ENCODE measurements around the gene C2CD2. TPM values are rescaled to one million over a fixed set of nuclear protein-coding genes. Genes with fewer than 3 reads are reported as not detected.

C2CD2 gene
- total RNA-seq, 4 donors from 2014 or later, result 1.7 to 7.2 (median 2.4) TPM

- ATAC-seq (no peak), DNase-seq (peak in 1 of 2 donors; percentile 5)
- in situ Hi-C loops (cut with MboI; ENCODE audit: low sequenced_read_pairs in 4 of 4), result no loop called here
- intact Hi-C loops (cut with DNase I; ENCODE audit: low total_unique reads), result no loop called here
- TF ChIP-seq POLR2A (IDR thresholded peaks at IDR 0.05) (no peak), CTCF (IDR thresholded peaks at IDR 0.05 in 4 of 5, conservative IDR thresholded peaks at IDR 0.05 in 1 of 5) (no peak)
- Histone ChIP-seq H3K27me3 (no peaks in the 10 kb centered on the region), H3K27ac (no peak overlapping the region), H3K9me3 (no peaks in the 10 kb centered on the region), H3K4me3 (no peak overlapping the region), H3K4me1 (no peaks in the 10 kb centered on the region), H3K36me3 (no peaks in the 10 kb centered on the region)
Observed at GRCh38 chr21:41966041-41966833, 12.4 kb upstream of the C2CD2 start.

- in situ Hi-C loops (cut with MboI; ENCODE audit: low sequenced_read_pairs in 4 of 4) (no loop called here), intact Hi-C loops (cut with DNase I; ENCODE audit: low total_unique reads) (no loop called here)
- Histone ChIP-seq H3K9me3 (no peaks in the 10 kb centered on the region), H3K4me1 (no peaks in the 10 kb centered on the region), H3K27me3 (no peaks in the 10 kb centered on the region), H3K27ac (no peak overlapping the region), H3K4me3 (no peak overlapping the region), H3K36me3 (no peaks in the 10 kb centered on the region)
- DNase-seq (peak in 1 of 2 donors; percentile 1), ATAC-seq (no peak)
- TF ChIP-seq POLR2A (IDR thresholded peaks at IDR 0.05) (no peak), CTCF (IDR thresholded peaks at IDR 0.05 in 4 of 5, conservative IDR thresholded peaks at IDR 0.05 in 1 of 5) (no peak)
Observed at GRCh38 chr21:41965461-41966013, 11.7 kb upstream of the C2CD2 start.

GRCh38 chr21:41965045-41965444 is 11.2 kb upstream of the C2CD2 start:
- TF ChIP-seq POLR2A (IDR thresholded peaks at IDR 0.05) (no peak), CTCF (IDR thresholded peaks at IDR 0.05 in 4 of 5, conservative IDR thresholded peaks at IDR 0.05 in 1 of 5) (no peak)

GRCh38 chr21:41964171-41964570 is 10.4 kb upstream of the C2CD2 start:
- ATAC-seq (no peak), DNase-seq (no peak)
- intact Hi-C loops (cut with DNase I; ENCODE audit: low total_unique reads) (no loop called here), in situ Hi-C loops (cut with MboI; ENCODE audit: low sequenced_read_pairs in 4 of 4) (no loop called here)
- Histone ChIP-seq H3K36me3 (no peaks in the 10 kb centered on the region), H3K27ac (no peak overlapping the region), H3K4me1 (peaks cover 0 to under 1% of the 10 kb centered on the region in 2 donors), H3K27me3 (no peaks in the 10 kb centered on the region), H3K9me3 (no peaks in the 10 kb centered on the region), H3K4me3 (no peak overlapping the region)
- TF ChIP-seq POLR2A (IDR thresholded peaks at IDR 0.05) (no peak), CTCF (IDR thresholded peaks at IDR 0.05 in 4 of 5, conservative IDR thresholded peaks at IDR 0.05 in 1 of 5) (no peak)

More at GRCh38 chr21:41965045-41965444, 11.2 kb upstream of the C2CD2 start:
- no peaks in the 10 kb centered on the region for H3K36me3 ChIP-seq
- H3K4me1 ChIP-seq, result no peaks in the 10 kb centered on the region
- H3K27me3 ChIP-seq, result no peaks in the 10 kb centered on the region
- DNase-seq (no peak), ATAC-seq (no peak)
- in situ Hi-C loops (cut with MboI; ENCODE audit: low sequenced_read_pairs in 4 of 4), result no loop called here
- no peaks in the 10 kb centered on the region for H3K9me3 ChIP-seq
- no peak overlapping the region for H3K27ac ChIP-seq
- no peak overlapping the region for H3K4me3 ChIP-seq
- intact Hi-C loops (cut with DNase I; ENCODE audit: low total_unique reads), result no loop called here

All from gastrocnemius medialis (tissue), 4 donors.